HepG2 (cell line): ENCODE data around the gene ERFL. TPM values are rescaled to one million over a fixed set of nuclear protein-coding genes. Genes with fewer than 3 reads are reported as not detected.

Experiments used
- ATAC-seq: fragments of 200-7000 bp; cut with Tn5 transposase; 3 replicates; pipeline ENCODE4 v1.9.1; 2020; ENCODE audit warnings: mild to moderate bottlenecking, moderate library complexity
- BruUV-seq: library from RNA; stranded (reverse); fragments of 400-500 nt; replicated peaks from 2 replicates; lab custom pipeline; 2021; lab: Mats Ljungman, UMichigan
- CTCF ChIA-PET: fragments of 300-600 bp; formaldehyde crosslinking; extraction: SDS; loops from one replicate; lab custom pipeline; 2021; ENCODE audit warnings: low total read pairs, inconsistent platforms, low intra/inter-chr PET ratio; lab: Yijun Ruan, JAX
- POLR2A ChIA-PET: fragments of 350-600 bp; sonication (Branson Sonifier 250); formaldehyde crosslinking; loops from one replicate; lab custom pipeline; 2020; ENCODE audit warnings: antibody characterized with exemption, inconsistent platforms; lab: Yijun Ruan, JAX
- DNase-seq: peaks from one replicate; pipeline ENCODE4 v3.0.0-alpha.2; 2015; ENCODE audit warnings: low spot score
- FAIRE-seq: peaks from 3 replicates; lab custom pipeline; 2011; peaks lifted over from hg19 to GRCh38; lab: Jason Lieb, UNC
- H2AFZ ChIP-seq: one replicate; pipeline ENCODE4 v1.6.1; 2011; ENCODE audit warnings: low read length, inconsistent platforms
- H3K27ac ChIP-seq: fragments of 300-600 bp; 3 replicates; pipeline ENCODE4 v1.8.0; 2011; ENCODE audit warnings: mixed run types, mild to moderate bottlenecking, mixed read lengths, low read length, inconsistent platforms; ENCODE audit not compliant: insufficient read depth; ENCODE audit errors: extremely low read length
- H3K27me3 ChIP-seq, 2 experiments: fragments of 200-600 bp in 1 of 2; 2 replicates in 1 of 2; 3 replicates in 1 of 2; pipeline versions ENCODE4 v1.6.0 to v1.8.0; 2011; ENCODE audit warnings: low read length in 2 of 2, mild to moderate bottlenecking in 2 of 2, moderate library complexity in 2 of 2, inconsistent platforms in 1 of 2; ENCODE audit not compliant: insufficient read depth in 2 of 2, control insufficient read depth in 1 of 2
- H3K36me3 ChIP-seq, 2 experiments: fragments of 200-600 bp in 1 of 2; replicated peaks in 1 of 2; 2 replicates in 1 of 2; 3 replicates in 1 of 2; pipeline versions ENCODE4 v1.5.1 to v1.8.0; 2011; ENCODE audit warnings: low read length in 2 of 2, inconsistent platforms in 1 of 2; ENCODE audit not compliant: insufficient read depth in 2 of 2, control insufficient read depth in 1 of 2
- H3K4me1 ChIP-seq: 2 replicates; pipeline ENCODE4 v1.5.1; 2012; ENCODE audit warnings: low read length, inconsistent platforms; ENCODE audit not compliant: insufficient read depth
- H3K4me2 ChIP-seq: 2 replicates; pipeline ENCODE4 v1.6.0; 2011; ENCODE audit warnings: low read depth, low read length, inconsistent platforms
- H3K4me3 ChIP-seq, 3 experiments: fragments of 200-600 bp in 1 of 3; sonication (generic), shearing (Covaris generic) in 1 of 3; replicated peaks in 1 of 3; 2 replicates each; pipeline ENCODE4 v1.5.1; 2011 to 2016; ENCODE audit warnings: low read length in 3 of 3, inconsistent platforms in 2 of 3, low read depth in 2 of 3, mild to moderate bottlenecking in 2 of 3, control low read depth in 1 of 3, mixed read lengths in 1 of 3; ENCODE audit not compliant: insufficient read depth in 1 of 3
- H3K79me2 ChIP-seq: one replicate; pipeline ENCODE4 v1.6.1; 2011; ENCODE audit warnings: low read length, inconsistent platforms; ENCODE audit not compliant: insufficient read depth
- H3K9ac ChIP-seq: 2 replicates; pipeline ENCODE4 v1.6.0; 2011; ENCODE audit warnings: mild to moderate bottlenecking, low read depth, low read length, inconsistent platforms; ENCODE audit not compliant: insufficient read depth
- H3K9me3 ChIP-seq: 2 replicates; pipeline ENCODE4 v1.5.1; 2012; ENCODE audit warnings: mild to moderate bottlenecking, low read length
- H4K20me1 ChIP-seq: 2 replicates; pipeline ENCODE4 v1.6.0; 2011; ENCODE audit warnings: inconsistent platforms, mild to moderate bottlenecking, low read length, moderate library complexity; ENCODE audit not compliant: insufficient read depth
- AGO2 ChIP-seq: fragments of 200-400 bp; formaldehyde crosslinking; optimal IDR thresholded peaks from 2 replicates; pipeline ENCODE3; 2017; ENCODE audit warnings: mild to moderate bottlenecking, low read depth, low read length, moderate library complexity
- HMG20A ChIP-seq: IDR thresholded peaks from 2 replicates; pipeline ENCODE4 v1.6.1; 2016; ENCODE audit warnings: borderline replicate concordance
- KLF6 ChIP-seq: IDR thresholded peaks from 2 replicates; pipeline ENCODE4 v1.8.0; 2016; ENCODE audit warnings: missing biosample characterization, missing genetic modification reagents
- MED8 ChIP-seq: sonication (generic); formaldehyde crosslinking; IDR thresholded peaks from 2 replicates; pipeline ENCODE4 v1.8.1; 2023; ENCODE audit warnings: mild to moderate bottlenecking, missing genetic modification reagents; ENCODE audit not compliant: insufficient replicate concordance
- MIER2 ChIP-seq: IDR thresholded peaks from 2 replicates; pipeline ENCODE4 v1.6.1; 2016; ENCODE audit warnings: missing biosample characterization, missing genetic modification reagents
- NFATC3 ChIP-seq: sonication (generic); formaldehyde crosslinking; IDR thresholded peaks from 2 replicates; pipeline ENCODE4 v1.5.1; 2020; ENCODE audit warnings: mild to moderate bottlenecking, missing genetic modification reagents
- POGZ ChIP-seq: sonication (generic); formaldehyde crosslinking; IDR thresholded peaks from 2 replicates; pipeline ENCODE4 v1.4.0; 2020; ENCODE audit warnings: mild to moderate bottlenecking, missing genetic modification reagents
- RBFOX2 ChIP-seq: fragments of 200-400 bp; formaldehyde crosslinking; IDR thresholded peaks from 2 replicates; pipeline ENCODE4 v1.6.1; 2017; ENCODE audit warnings: low read depth, mild to moderate bottlenecking, low read length
- SP4 ChIP-seq: sonication (generic); formaldehyde crosslinking; IDR thresholded peaks from 2 replicates; pipeline ENCODE4 v1.8.1; 2023; ENCODE audit warnings: mild to moderate bottlenecking, missing genetic modification reagents
- SRSF4 ChIP-seq: fragments of 200-400 bp; formaldehyde crosslinking; IDR thresholded peaks from one replicate; pipeline ENCODE4 v1.6.1; 2018; ENCODE audit warnings: mild to moderate bottlenecking, low read depth, low read length, moderate library complexity; ENCODE audit not compliant: poor library complexity, severe bottlenecking
- ZNF383 ChIP-seq: sonication (generic); formaldehyde crosslinking; IDR thresholded peaks from 2 replicates; pipeline ENCODE4 v1.4.0; 2020; ENCODE audit warnings: missing genetic modification reagents, mild to moderate bottlenecking, borderline replicate concordance
- ZNF460 ChIP-seq: sonication (generic); formaldehyde crosslinking; IDR thresholded peaks from 2 replicates; pipeline ENCODE4 v1.5.1; 2020; ENCODE audit warnings: missing genetic modification reagents, mild to moderate bottlenecking, borderline replicate concordance
- ZNF543 ChIP-seq: sonication (generic); formaldehyde crosslinking; IDR thresholded peaks from 2 replicates; pipeline ENCODE4 v1.4.0; 2020; ENCODE audit warnings: mild to moderate bottlenecking, missing genetic modification reagents
- ZNF678 ChIP-seq: sonication (generic); formaldehyde crosslinking; IDR thresholded peaks from 2 replicates; pipeline ENCODE4 v1.4.0; 2020; ENCODE audit warnings: mild to moderate bottlenecking, missing genetic modification reagents
- ZNF766 ChIP-seq: sonication (generic); formaldehyde crosslinking; IDR thresholded peaks from 2 replicates; pipeline ENCODE4 v1.5.0; 2020; ENCODE audit warnings: missing genetic modification reagents, borderline replicate concordance
- WGBS: methylation state at CpG from one replicate; pipeline ENCODE4 v1.1.6; 2017; ENCODE audit warnings: low lambda C conversion rate; 5-methylcytosine and 5-hydroxymethylcytosine counted together
- in situ Hi-C: cut with HindIII; loops from 2 replicates; pipeline ENCODE4 v1.10.0; 2017; ENCODE audit warnings: low pct_unique_long_range_greater_than_20kb; ENCODE audit not compliant: extremely low pct_ligation_motif_present
- intact Hi-C: fragments of 100-400 bp; cut with micrococcal nuclease; formaldehyde crosslinking; loops from one replicate; pipeline ENCODE4 v1.10.0; 2022; ENCODE audit not compliant: unreplicated experiment
- polyA plus RNA-seq, 8 experiments: library from polyadenylated mRNA; depleted of rRNA in 3 of 8; stranded (reverse) in 7 of 8; unstranded in 1 of 8; fragments of >200 nt; fragmentation: Illumina TruSeq in 4 of 8; extraction: Trizol in 4 of 8; gene quantifications; 2 replicates each; pipeline versions ENCODE4 v1.2.1 to v1.2.3, GENCODE V29; 2011 to 2016; ENCODE audit warnings: low read depth in 4 of 8, missing spikeins in 1 of 8, mixed read lengths in 1 of 8; ENCODE audit not compliant: insufficient read depth in 1 of 8
- total RNA-seq, 5 experiments: library from RNA; depleted of rRNA; stranded (reverse); fragments of >200 nt; fragmentation: Illumina TruSeq; extraction: Trizol; gene quantifications; 2 replicates each; pipeline ENCODE4 v1.2.3, GENCODE V29; 2016; ENCODE audit warnings: low read depth in 1 of 5
- TF ChIP-seq, protein P1 (sequence below): sonication (generic); IDR thresholded peaks from 2 replicates; pipeline ENCODE4 v1.6.1; 2016; ENCODE audit warnings: low read depth, borderline replicate concordance

The ERFL gene
- total and polyA plus RNA-seq, 2 of the 13 experiments (the other 11 are each of a cell fraction or from before 2014, with no cell fraction given), result not detected

DNA sequence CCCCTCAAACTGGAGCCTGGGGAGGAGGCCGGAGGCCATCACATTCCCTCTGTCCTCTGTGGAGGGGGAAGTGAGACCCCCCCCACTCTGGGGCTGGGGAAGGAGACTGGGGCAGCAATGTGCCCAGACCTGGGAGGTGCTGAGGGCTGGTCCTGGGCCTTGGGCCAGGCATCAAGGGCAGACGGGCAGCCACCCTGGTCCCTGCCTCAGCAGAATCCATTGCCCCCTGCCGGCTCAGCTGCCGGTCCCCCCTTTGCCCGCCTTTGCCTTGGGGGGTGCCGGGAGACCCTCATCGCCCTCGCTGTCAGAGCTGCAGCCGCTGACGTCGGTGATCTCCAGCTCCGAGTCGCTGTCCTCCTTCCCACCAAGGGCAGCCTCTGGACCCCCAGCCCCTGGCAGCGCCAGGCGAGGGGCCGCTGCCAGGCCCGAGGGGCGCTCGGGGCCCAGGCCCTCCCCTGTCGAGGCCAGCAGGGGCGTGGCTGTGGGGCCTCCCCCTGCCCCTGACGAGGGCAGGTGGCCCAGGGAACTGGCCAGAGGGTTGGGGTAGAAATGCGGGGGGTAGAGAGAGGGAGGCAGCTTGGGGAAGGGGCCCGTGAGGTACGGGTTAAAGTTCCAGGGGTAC is 20.1 kb downstream of the ERFL start:
- peaks cover 23% of the 10 kb centered on the region for H3K4me1 ChIP-seq
- no peak overlapping the region for H3K4me3 ChIP-seq
- WGBS, result 97% methylated on average over 23 of the region's 25 CpGs
- BruUV-seq, result no TSS peak
- no peak for ATAC-seq
- ChIA-PET CTCF (no interaction called here), POLR2A (no interaction called here)
- intact Hi-C loops (no loop called here), in situ Hi-C loops (no loop called here)
- H2AFZ ChIP-seq, result no peak overlapping the region
- H3K27ac ChIP-seq, result no peak overlapping the region
- FAIRE-seq, result no peak
- H3K27me3 ChIP-seq, result peaks cover 2 to 16% of the 10 kb centered on the region in 2 experiments
- H4K20me1 ChIP-seq, result 0 out of 2 replicates have a peak, but pooled peaks cover 3% of the 10 kb centered on the region
- H3K9ac ChIP-seq, result no peak overlapping the region
- TF ChIP-seq ZNF460 (CRISPR knock-in tag) (no peak), KLF6 (no peak), MIER2 (CRISPR knock-in tag) (no peak), MED8 (no peak), SRSF4 (no peak), RBFOX2 (peak; percentile 61; the same call in 1 of the 2 replicates), POGZ (CRISPR knock-in tag) (no peak), HMG20A (no peak), ZNF543 (CRISPR knock-in tag) (no peak), ZNF383 (CRISPR knock-in tag) (no peak), ZNF766 (CRISPR knock-in tag) (no peak), AGO2 (peak; percentile 91), NFATC3 (CRISPR knock-in tag) (no peak), SP4 (CRISPR knock-in tag) (no peak), ZNF678 (no peak)
- TF ChIP-seq, protein P1, sequence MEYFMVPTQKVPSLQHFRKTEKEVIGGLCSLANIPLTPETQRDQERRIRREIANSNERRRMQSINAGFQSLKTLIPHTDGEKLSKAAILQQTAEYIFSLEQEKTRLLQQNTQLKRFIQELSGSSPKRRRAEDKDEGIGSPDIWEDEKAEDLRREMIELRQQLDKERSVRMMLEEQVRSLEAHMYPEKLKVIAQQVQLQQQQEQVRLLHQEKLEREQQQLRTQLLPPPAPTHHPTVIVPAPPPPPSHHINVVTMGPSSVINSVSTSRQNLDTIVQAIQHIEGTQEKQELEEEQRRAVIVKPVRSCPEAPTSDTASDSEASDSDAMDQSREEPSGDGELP, result no peak
- no peak overlapping the region for H3K4me2 ChIP-seq
- no peak for DNase-seq
- H3K36me3 ChIP-seq, result peaks cover 14 to 39% of the 10 kb centered on the region in 2 experiments; a peak in 4 of 5 replicates
- no peaks in the 10 kb centered on the region for H3K9me3 ChIP-seq
- H3K79me2 ChIP-seq, result no peaks in the 10 kb centered on the region
